Measurements from ENCODE around the gene BICDL1.

DNA sequence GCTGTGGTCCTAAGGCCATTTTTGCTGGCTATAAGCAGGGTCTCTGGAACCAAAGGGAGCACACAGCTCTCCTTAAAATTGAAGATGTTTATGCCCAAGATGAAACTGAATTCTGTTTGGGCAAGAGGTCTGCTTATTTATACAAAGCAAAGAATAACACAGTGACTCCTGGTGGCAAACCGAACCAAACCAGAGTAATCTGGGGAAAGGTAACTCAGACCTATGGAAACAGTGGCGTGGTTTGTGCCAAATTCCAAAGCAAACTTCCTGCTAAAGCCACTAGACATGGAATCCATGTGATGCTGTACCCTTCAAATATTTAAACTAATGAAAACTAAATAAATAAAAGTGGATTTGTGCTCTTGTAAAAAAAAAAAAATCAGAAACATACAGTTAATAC lies 29.6 kb upstream of the BICDL1 start:
- TF ChIP-seq, protein P1, sequence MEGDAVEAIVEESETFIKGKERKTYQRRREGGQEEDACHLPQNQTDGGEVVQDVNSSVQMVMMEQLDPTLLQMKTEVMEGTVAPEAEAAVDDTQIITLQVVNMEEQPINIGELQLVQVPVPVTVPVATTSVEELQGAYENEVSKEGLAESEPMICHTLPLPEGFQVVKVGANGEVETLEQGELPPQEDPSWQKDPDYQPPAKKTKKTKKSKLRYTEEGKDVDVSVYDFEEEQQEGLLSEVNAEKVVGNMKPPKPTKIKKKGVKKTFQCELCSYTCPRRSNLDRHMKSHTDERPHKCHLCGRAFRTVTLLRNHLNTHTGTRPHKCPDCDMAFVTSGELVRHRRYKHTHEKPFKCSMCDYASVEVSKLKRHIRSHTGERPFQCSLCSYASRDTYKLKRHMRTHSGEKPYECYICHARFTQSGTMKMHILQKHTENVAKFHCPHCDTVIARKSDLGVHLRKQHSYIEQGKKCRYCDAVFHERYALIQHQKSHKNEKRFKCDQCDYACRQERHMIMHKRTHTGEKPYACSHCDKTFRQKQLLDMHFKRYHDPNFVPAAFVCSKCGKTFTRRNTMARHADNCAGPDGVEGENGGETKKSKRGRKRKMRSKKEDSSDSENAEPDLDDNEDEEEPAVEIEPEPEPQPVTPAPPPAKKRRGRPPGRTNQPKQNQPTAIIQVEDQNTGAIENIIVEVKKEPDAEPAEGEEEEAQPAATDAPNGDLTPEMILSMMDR (IDR thresholded peaks at IDR 0.05): no peak
- TF ChIP-seq POLR2A (IDR thresholded peaks at IDR 0.05): no peak
